GM18520 (cell line): ENCODE data around the gene CACYBP.
A peak's percentile ranks its signal among the peaks of the same experiment; 100 is the strongest.

Source experiments
- ATAC-seq: cut with Tn5 transposase; IDR thresholded peaks from one replicate; pipeline ENCODE4 v1.9.1; 2021; ENCODE audit not compliant: unreplicated experiment

Gene CACYBP

GRCh38 chr1:174999936-175000696 lies at the start of gene CACYBP:
Gene CACYBP, plus strand, starts transcription at chr1:174999947. Its CDS starts 234 bp downstream, at chr1:175000181.
- ATAC-seq = peak; percentile 4

- peak; percentile 68 for ATAC-seq
Observed at GRCh38 chr1:174953285-174954072, 46.3 kb upstream of the CACYBP start.

GRCh38 chr1:174954073-174954460 lies 45.7 kb upstream of the CACYBP start:
- ATAC-seq = peak; percentile 5

GRCh38 chr1:174954671-174955669 lies 44.8 kb upstream of the CACYBP start:
- no peak for ATAC-seq

- no peak for ATAC-seq
Observed at GRCh38 chr1:174956086-174956485, 43.7 kb upstream of the CACYBP start.

- no peak for ATAC-seq
Observed at GRCh38 chr1:174956976-174957375, 42.8 kb upstream of the CACYBP start.

GRCh38 chr1:174957829-174958228 lies 41.9 kb upstream of the CACYBP start:
- ATAC-seq = no peak

GRCh38 chr1:174958396-174958795 lies 41.4 kb upstream of the CACYBP start:
- no peak for ATAC-seq

- no peak for ATAC-seq
Observed at GRCh38 chr1:174960362-174960761, 39.4 kb upstream of the CACYBP start.

GRCh38 chr1:174963529-174964125 lies 36.1 kb upstream of the CACYBP start:
- ATAC-seq = no peak

- ATAC-seq = no peak
Observed at GRCh38 chr1:174964261-174964971, 35.3 kb upstream of the CACYBP start.

GRCh38 chr1:174964972-174965361 lies 34.8 kb upstream of the CACYBP start:
- no peak for ATAC-seq

- ATAC-seq = no peak
Observed at GRCh38 chr1:174965362-174966007, 34.3 kb upstream of the CACYBP start.

- ATAC-seq = no peak
Observed at GRCh38 chr1:174966008-174966572, 33.7 kb upstream of the CACYBP start.

GRCh38 chr1:174967845-174968705 lies 31.7 kb upstream of the CACYBP start:
- ATAC-seq = no peak

GRCh38 chr1:174968750-174969244 lies 30.9 kb upstream of the CACYBP start:
- ATAC-seq = peak; percentile 61

- ATAC-seq = no peak
Observed at GRCh38 chr1:174969977-174970376, 29.8 kb upstream of the CACYBP start.

- ATAC-seq = no peak
Observed at GRCh38 chr1:174971466-174971865, 28.3 kb upstream of the CACYBP start.
